ENCODE data around the gene VOPP1.

The VOPP1 gene

GRCh38 chr7:55458351-55458750, 114.0 kb downstream of the VOPP1 start:
- no peak for DNase-seq

GRCh38 chr7:55457801-55458200, 114.5 kb downstream of the VOPP1 start:
- no peak for DNase-seq

- no peak for DNase-seq
Observed at GRCh38 chr7:55452971-55453370, 119.3 kb downstream of the VOPP1 start.

GRCh38 chr7:55449992-55450535, 122.2 kb downstream of the VOPP1 start:
- DNase-seq: no peak

- no peak for DNase-seq
Observed at GRCh38 chr7:55449205-55449991, 122.9 kb downstream of the VOPP1 start.

- no peak for DNase-seq
Observed at GRCh38 chr7:55448526-55448925, 123.8 kb downstream of the VOPP1 start.

- no peak for DNase-seq
Observed at GRCh38 chr7:55444786-55445185, 127.5 kb downstream of the VOPP1 start.

- DNase-seq: no peak
Observed at GRCh38 chr7:55441774-55442522, 130.4 kb downstream of the VOPP1 start.

GRCh38 chr7:55441002-55441401, 131.3 kb downstream of the VOPP1 start:
- DNase-seq: no peak

GRCh38 chr7:55440040-55440690, 132.1 kb downstream of the VOPP1 start:
- no peak for DNase-seq

GRCh38 chr7:55439627-55440026, 132.7 kb downstream of the VOPP1 start:
- DNase-seq: no peak

GRCh38 chr7:55438757-55439525, 133.4 kb downstream of the VOPP1 start:
- no peak for DNase-seq

GRCh38 chr7:55438085-55438756, 134.1 kb downstream of the VOPP1 start:
- no peak for DNase-seq

- no peak for DNase-seq
Observed at GRCh38 chr7:55437375-55437774, 134.9 kb downstream of the VOPP1 start.

- DNase-seq: no peak
Observed at GRCh38 chr7:55436457-55436856, 135.8 kb downstream of the VOPP1 start.

GRCh38 chr7:55435466-55435865, 136.8 kb downstream of the VOPP1 start:
- DNase-seq: no peak

GRCh38 chr7:55432939-55433784, 139.1 kb downstream of the VOPP1 start:
- no peak for DNase-seq

GRCh38 chr7:55432506-55432905, 139.8 kb downstream of the VOPP1 start:
- no peak for DNase-seq

GRCh38 chr7:55431898-55432297, 140.4 kb downstream of the VOPP1 start:
- no peak for DNase-seq

- DNase-seq: no peak
Observed at GRCh38 chr7:55429835-55430499, 142.3 kb downstream of the VOPP1 start.

- DNase-seq: no peak
Observed at GRCh38 chr7:55427800-55428199, 144.5 kb downstream of the VOPP1 start.

All from MV-4-11 (cell line).